Fibroblast of lung (primary cell): Measurements from ENCODE around the gene ASAP2.

Source experiments
- EZH2 ChIP-seq: IDR thresholded peaks from 2 replicates; pipeline ENCODE4 v1.5.1; 2012; ENCODE audit warnings: low read length, control low read depth, mild to moderate bottlenecking; ENCODE audit errors: missing control alignments
- TF ChIP-seq, protein P1 (sequence below), 2 donors: IDR thresholded peaks in 1 of 2; conservative IDR thresholded peaks in 1 of 2; 1 replicate in 1 of 2; 2 replicates in 1 of 2; pipeline ENCODE4 v1.5.1; 2011 to 2012; ENCODE audit warnings: low read length in 2 of 2, control low read depth in 1 of 2, inconsistent platforms in 1 of 2, low read depth in 1 of 2, mild to moderate bottlenecking in 1 of 2

DNA sequence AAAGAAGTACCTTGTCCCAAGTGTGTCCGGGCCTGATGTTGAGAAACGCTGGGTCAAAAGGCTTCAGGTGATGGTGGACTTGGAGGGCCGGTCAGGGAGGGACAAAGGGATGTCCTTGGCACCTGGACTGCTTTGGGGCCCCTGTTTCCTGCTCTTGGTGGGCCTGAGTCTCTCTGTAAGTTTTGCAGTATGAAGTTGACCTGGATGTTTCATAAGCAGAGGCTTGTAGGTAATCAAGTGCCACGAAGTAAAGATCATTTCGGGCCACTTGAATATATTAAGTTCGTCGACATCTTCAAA lies 29.4 kb downstream of the ASAP2 start:
- TF ChIP-seq, protein P1, sequence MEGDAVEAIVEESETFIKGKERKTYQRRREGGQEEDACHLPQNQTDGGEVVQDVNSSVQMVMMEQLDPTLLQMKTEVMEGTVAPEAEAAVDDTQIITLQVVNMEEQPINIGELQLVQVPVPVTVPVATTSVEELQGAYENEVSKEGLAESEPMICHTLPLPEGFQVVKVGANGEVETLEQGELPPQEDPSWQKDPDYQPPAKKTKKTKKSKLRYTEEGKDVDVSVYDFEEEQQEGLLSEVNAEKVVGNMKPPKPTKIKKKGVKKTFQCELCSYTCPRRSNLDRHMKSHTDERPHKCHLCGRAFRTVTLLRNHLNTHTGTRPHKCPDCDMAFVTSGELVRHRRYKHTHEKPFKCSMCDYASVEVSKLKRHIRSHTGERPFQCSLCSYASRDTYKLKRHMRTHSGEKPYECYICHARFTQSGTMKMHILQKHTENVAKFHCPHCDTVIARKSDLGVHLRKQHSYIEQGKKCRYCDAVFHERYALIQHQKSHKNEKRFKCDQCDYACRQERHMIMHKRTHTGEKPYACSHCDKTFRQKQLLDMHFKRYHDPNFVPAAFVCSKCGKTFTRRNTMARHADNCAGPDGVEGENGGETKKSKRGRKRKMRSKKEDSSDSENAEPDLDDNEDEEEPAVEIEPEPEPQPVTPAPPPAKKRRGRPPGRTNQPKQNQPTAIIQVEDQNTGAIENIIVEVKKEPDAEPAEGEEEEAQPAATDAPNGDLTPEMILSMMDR (conservative IDR thresholded peaks at IDR 0.05 in 1 of 2, IDR thresholded peaks at IDR 0.05 in 1 of 2; ENCODE audit: low read depth in 1 of 2, low read length in 2 of 2), result no peak
- TF ChIP-seq EZH2, result no peak
